Endothelial cell (in vitro differentiated cells): Measurements from ENCODE around the gene PYGM. TPM values are rescaled to one million over a fixed set of nuclear protein-coding genes. Genes with fewer than 3 reads are reported as not detected.

Source experiments
- DNase-seq: peaks from one replicate; pipeline ENCODE4 v3.0.0; 2021; ENCODE audit warnings: low spot score
- H3K27ac Mint-ChIP-seq: one replicate; pipeline ENCODE4 v1.8.0; 2021; ENCODE audit warnings: mixed read lengths, inconsistent platforms; ENCODE audit not compliant: unreplicated experiment
- H3K27me3 Mint-ChIP-seq: one replicate; pipeline ENCODE4 v1.8.0; 2021; ENCODE audit warnings: mild to moderate bottlenecking, moderate library complexity, mixed read lengths, inconsistent platforms; ENCODE audit not compliant: unreplicated experiment
- H3K36me3 Mint-ChIP-seq: one replicate; pipeline ENCODE4 v1.8.0; 2021; ENCODE audit warnings: mild to moderate bottlenecking, low read depth, mixed read lengths, inconsistent platforms; ENCODE audit not compliant: unreplicated experiment
- H3K4me1 Mint-ChIP-seq: one replicate; pipeline ENCODE4 v1.8.0; 2021; ENCODE audit warnings: mild to moderate bottlenecking, mixed read lengths, inconsistent platforms; ENCODE audit not compliant: unreplicated experiment
- H3K4me3 Mint-ChIP-seq: one replicate; pipeline ENCODE4 v1.8.0; 2021; ENCODE audit warnings: mild to moderate bottlenecking, mixed read lengths, inconsistent platforms; ENCODE audit not compliant: unreplicated experiment
- H3K9me3 Mint-ChIP-seq: one replicate; pipeline ENCODE4 v1.8.0; 2021; ENCODE audit warnings: mixed read lengths, inconsistent platforms; ENCODE audit not compliant: unreplicated experiment
- total RNA-seq: library from RNA; stranded (reverse); fragmentation: NEBNext Ultra II Directional; extraction: Animal tissue kit (Norgen Biotek cat#: 25700); gene quantifications from one replicate; pipeline ENCODE4 v1.2.1, GENCODE V29; 2021; ENCODE audit not compliant: unreplicated experiment
- TF ChIP-seq, protein P1 (sequence below): fragments of 200-600 bp; sonication (generic); IDR thresholded peaks from one replicate; pipeline ENCODE4 v1.5.0; 2021; ENCODE audit warnings: antibody characterized with exemption; ENCODE audit not compliant: unreplicated experiment

PYGM gene
- total RNA-seq, 1 donor from 2014 or later = 0.26 TPM

DNA sequence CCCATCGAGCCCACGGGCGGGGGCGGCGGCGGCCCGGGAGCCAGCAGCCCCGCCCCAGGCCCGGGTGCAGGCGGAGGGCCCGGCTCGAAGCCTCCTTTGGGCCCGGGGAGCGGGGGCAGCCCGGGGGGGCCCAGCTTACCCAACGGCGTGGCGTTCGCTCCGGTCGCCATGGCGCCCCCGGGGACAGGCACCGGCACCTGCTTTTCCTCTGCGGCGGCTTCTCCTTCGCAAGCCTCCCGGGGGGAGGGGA lies 18.4 kb upstream of the PYGM start:
- Mint-ChIP-seq H3K27ac (no peak overlapping the region), H3K4me3 (no peak overlapping the region), H3K27me3 (peaks cover 13% of the 10 kb centered on the region), H3K36me3 (peaks cover 37% of the 10 kb centered on the region), H3K9me3 (no peaks in the 10 kb centered on the region), H3K4me1 (peaks cover 38% of the 10 kb centered on the region)
- TF ChIP-seq, protein P1, sequence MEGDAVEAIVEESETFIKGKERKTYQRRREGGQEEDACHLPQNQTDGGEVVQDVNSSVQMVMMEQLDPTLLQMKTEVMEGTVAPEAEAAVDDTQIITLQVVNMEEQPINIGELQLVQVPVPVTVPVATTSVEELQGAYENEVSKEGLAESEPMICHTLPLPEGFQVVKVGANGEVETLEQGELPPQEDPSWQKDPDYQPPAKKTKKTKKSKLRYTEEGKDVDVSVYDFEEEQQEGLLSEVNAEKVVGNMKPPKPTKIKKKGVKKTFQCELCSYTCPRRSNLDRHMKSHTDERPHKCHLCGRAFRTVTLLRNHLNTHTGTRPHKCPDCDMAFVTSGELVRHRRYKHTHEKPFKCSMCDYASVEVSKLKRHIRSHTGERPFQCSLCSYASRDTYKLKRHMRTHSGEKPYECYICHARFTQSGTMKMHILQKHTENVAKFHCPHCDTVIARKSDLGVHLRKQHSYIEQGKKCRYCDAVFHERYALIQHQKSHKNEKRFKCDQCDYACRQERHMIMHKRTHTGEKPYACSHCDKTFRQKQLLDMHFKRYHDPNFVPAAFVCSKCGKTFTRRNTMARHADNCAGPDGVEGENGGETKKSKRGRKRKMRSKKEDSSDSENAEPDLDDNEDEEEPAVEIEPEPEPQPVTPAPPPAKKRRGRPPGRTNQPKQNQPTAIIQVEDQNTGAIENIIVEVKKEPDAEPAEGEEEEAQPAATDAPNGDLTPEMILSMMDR = no peak
- no peak for DNase-seq

DNA sequence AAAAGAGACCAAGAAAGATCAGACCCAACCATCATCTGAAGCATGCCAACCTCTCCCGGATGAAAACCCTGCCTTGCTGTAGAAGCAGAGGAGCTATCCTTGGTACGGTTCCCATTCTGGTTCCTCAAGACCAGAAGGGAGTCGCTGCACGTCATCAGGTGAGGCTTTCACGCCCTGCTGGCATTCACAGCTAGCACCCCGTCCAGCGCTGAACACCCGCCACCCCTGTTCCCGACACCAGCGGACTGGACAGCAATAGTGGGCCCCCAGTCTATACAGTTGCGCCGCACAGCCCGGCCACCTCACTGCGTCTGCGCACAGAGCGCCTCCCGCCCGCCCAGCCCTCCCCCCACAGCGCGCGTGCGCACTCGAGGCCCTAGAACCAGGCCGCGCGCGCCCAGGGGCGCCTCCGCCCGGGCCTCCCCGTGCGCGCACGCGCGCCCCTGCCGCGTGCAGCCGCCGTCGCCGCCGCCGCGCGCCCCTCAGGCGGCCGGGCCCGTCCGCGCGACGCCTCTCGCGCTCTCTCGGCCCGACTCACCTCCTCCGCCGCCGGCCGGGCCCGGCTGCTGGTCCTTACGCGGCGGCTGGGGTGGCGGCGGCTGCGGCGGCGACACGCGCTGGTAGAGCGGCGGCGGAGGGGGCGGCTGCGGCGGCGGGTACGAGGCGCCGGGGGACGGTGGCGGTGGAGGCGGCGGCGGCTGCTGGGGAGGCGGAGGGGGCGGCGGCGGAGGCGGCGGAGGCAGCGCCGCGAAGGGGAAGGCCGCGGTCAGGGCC lies 17.9 kb upstream of the PYGM start:
- peak overlapping the region; percentile 98 for H3K4me3 Mint-ChIP-seq
- TF ChIP-seq, protein P1 = no peak
- H3K27me3 Mint-ChIP-seq = peaks cover 13% of the 10 kb centered on the region
- peak; percentile 76 for DNase-seq
- peaks cover 42% of the 10 kb centered on the region for H3K36me3 Mint-ChIP-seq
- H3K27ac Mint-ChIP-seq = peak overlapping the region; percentile 49
- no peaks in the 10 kb centered on the region for H3K9me3 Mint-ChIP-seq
- H3K4me1 Mint-ChIP-seq = peaks cover 44% of the 10 kb centered on the region

DNA sequence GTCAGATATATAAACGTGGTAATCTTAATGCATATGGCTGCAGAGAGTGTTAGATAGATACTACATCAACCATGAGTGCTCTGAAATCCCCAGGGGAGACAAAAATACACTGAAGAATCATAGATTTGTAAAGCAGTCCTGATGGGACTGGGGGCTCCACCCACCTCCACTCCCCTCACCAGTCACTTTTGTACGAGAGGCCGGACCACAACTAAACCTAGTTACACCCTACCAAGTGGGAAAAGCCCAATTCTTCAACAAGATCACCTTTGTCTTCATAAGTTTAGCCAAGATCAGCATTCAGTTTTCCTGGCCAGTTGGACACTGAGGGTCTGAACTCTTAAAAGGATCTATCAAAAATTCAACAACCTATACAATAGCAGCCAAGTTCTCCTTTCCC lies 17.1 kb upstream of the PYGM start:
- Mint-ChIP-seq H3K4me1 (peaks cover 50% of the 10 kb centered on the region), H3K27me3 (peaks cover 13% of the 10 kb centered on the region), H3K4me3 (peak overlapping the region; percentile 98), H3K27ac (peak overlapping the region; percentile 49), H3K9me3 (no peaks in the 10 kb centered on the region), H3K36me3 (peaks cover 49% of the 10 kb centered on the region)
- TF ChIP-seq, protein P1 = no peak
- no peak for DNase-seq

DNA sequence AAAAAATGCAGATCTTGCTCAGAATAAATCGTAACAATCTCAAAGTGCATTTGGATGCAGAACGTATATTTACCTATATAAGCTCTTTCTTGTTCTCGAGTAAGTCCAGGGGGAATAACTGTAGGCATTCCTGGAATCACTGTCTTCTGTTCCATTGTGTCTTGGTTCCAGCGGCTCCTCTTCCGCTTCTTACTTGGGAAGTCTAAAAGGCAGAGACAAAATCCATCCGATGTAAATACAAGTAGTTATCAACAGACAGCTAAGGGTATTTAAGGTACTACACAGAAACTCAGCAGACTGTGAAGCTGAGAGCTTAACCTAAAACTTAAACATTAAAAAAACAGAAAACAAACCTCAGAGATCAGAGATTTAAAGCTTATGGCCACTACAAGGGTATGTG lies 16.7 kb upstream of the PYGM start:
- Mint-ChIP-seq H3K9me3 (no peaks in the 10 kb centered on the region), H3K27ac (peak overlapping the region; percentile 49), H3K4me1 (peaks cover 52% of the 10 kb centered on the region), H3K4me3 (peak overlapping the region; percentile 98), H3K36me3 (peaks cover 54% of the 10 kb centered on the region), H3K27me3 (peaks cover 13% of the 10 kb centered on the region)
- no peak for DNase-seq
- TF ChIP-seq, protein P1 = no peak

DNA sequence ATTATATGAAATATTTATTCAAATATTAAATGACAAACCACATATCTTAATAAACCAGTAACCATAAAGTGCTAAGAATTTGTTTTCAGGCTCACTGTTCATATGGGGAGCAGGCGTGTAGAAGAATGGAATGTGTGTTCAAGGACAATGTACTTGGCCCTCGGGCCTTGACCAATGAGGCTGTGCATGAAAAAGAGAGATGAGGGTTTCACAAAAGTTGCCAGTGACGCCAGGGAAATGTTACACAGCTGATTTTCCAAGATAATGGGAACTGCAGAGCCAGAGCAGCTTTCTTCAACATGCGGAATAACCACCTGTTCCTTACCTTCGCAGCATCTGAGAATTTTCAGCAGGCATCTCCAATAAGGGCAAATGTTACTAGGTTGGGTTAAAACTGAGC lies 14.4 kb upstream of the PYGM start:
- H3K27me3 Mint-ChIP-seq = peaks cover 11% of the 10 kb centered on the region
- peak overlapping the region; percentile 42 for H3K27ac Mint-ChIP-seq
- no peaks in the 10 kb centered on the region for H3K9me3 Mint-ChIP-seq
- TF ChIP-seq, protein P1 = no peak
- peak overlapping the region; percentile 73 for H3K4me3 Mint-ChIP-seq
- DNase-seq = no peak
- peaks cover 75% of the 10 kb centered on the region for H3K36me3 Mint-ChIP-seq
- H3K4me1 Mint-ChIP-seq = peaks cover 51% of the 10 kb centered on the region
